ENCODE data around the gene MYMK.

MYMK gene

DNA sequence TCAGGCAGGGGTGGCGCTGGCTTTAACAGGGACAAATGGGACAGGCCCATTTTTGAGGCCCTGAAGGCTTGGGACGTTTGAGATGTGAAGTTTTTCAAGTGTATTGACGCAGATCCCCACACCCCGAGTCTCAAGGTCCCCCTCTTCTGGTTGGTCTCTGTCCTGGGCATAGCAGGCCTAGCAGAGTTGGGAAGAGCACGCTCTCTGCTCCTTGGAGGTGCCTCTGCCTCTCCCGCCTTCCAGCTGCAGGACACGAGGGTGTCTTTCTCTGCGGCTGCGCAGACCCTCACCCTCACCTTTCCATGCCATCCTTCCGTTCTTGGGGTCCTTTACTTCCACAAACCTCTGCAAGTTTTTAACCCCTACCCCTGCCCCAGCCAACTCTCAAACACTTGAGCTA, 28.4 kb upstream of the MYMK start:
- H3K36me3 ChIP-seq (ENCODE audit: insufficient read depth, low read length): no peaks in the 10 kb centered on the region
- no peak for DNase-seq (ENCODE audit: low read depth, low spot score)
- no peak overlapping the region for H3K9ac ChIP-seq (ENCODE audit: insufficient read length)
- H3K4me3 ChIP-seq: no peak overlapping the region
- no peak overlapping the region for H3K27ac ChIP-seq
- TF ChIP-seq POLR2AphosphoS5 (IDR thresholded peaks at IDR 0.05; ENCODE audit: borderline replicate concordance, low read depth, low read length): no peak
- no peak for TF ChIP-seq EZH2 (IDR thresholded peaks at IDR 0.05)
- no peak for TF ChIP-seq FOXP2 (optimal IDR thresholded peaks at IDR 0.05; ENCODE audit: control extremely low read depth, extremely low read length, insufficient read depth)
- H3K9me3 ChIP-seq (ENCODE audit: low read depth, low read length): no peaks in the 10 kb centered on the region

DNA sequence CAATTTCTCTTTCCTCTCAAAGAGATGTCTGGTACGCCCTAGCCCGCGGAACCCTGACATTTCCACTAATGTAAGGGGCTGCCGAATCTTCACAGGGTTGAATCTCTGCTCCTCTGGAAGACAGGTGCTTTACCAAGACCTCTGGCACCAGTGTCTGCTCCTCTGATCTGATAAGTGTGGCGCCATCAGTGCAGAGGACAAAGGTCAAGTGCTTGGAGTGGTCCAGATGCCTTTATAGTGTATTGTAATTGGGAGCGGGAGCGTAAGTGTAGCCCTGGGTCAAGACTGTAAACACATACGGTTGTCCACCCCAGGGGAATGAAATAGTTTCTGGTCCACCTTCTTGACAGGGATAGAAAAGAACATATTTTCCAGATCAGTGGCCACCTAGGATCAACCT, 27.5 kb upstream of the MYMK start:
- TF ChIP-seq POLR2AphosphoS5 (IDR thresholded peaks at IDR 0.05; ENCODE audit: borderline replicate concordance, low read depth, low read length) (no peak), FOXP2 (optimal IDR thresholded peaks at IDR 0.05; ENCODE audit: control extremely low read depth, extremely low read length, insufficient read depth) (no peak), EZH2 (IDR thresholded peaks at IDR 0.05) (no peak)
- DNase-seq (ENCODE audit: low read depth, low spot score): no peak
- Histone ChIP-seq H3K27ac (no peak overlapping the region), H3K4me3 (no peak overlapping the region), H3K36me3 (ENCODE audit: insufficient read depth, low read length) (no peaks in the 10 kb centered on the region), H3K9me3 (ENCODE audit: low read depth, low read length) (no peaks in the 10 kb centered on the region), H3K9ac (ENCODE audit: insufficient read length) (no peak overlapping the region)

DNA sequence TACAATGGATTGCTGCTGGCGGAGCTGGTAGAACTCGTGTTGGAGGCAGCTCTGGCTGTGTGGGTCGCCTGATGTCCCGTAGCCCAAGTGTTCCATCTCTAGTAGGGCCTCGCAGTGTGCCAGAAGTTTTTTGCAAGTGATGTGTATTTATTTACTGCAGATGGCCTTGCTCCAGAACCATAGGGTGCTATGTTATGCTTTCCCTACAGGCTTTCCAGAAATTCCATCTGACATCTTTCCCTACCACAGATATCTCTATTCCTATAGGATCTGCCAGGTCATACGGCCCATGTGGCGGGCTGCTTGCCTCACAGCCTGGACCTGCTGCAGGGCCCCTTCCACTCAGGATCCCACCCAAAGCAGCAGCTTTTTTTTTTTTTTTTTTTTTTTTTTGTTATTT, 26.7 kb upstream of the MYMK start:
- TF ChIP-seq FOXP2 (optimal IDR thresholded peaks at IDR 0.05; ENCODE audit: control extremely low read depth, extremely low read length, insufficient read depth) (no peak), EZH2 (IDR thresholded peaks at IDR 0.05) (no peak), POLR2AphosphoS5 (IDR thresholded peaks at IDR 0.05; ENCODE audit: borderline replicate concordance, low read depth, low read length) (no peak)

DNA sequence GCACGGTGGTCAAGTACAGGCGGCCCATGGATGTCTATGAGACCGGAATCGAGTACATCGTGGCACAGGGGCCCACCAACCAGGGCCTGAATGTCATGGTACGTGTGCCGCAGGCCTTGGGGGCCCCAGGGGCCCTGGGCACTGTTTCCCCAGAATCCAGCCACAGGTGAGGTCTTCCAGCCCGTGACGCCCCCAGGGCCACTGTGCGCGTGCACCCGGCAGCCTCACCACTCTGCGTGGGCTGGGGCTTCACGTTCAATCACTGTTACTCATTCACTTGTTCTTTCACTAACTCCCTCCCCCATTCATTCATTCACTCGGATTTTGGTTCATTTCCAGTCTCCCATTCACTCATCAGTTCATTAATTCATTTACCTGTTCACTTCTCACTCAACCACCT, 22.4 kb upstream of the MYMK start:
- Histone ChIP-seq H3K9ac (ENCODE audit: insufficient read length) (no peak overlapping the region), H3K4me3 (no peak overlapping the region), H3K27ac (no peak overlapping the region), H3K36me3 (ENCODE audit: insufficient read depth, low read length) (no peaks in the 10 kb centered on the region), H3K9me3 (ENCODE audit: low read depth, low read length) (no peaks in the 10 kb centered on the region)
- DNase-seq (ENCODE audit: low read depth, low spot score): no peak
- TF ChIP-seq FOXP2 (optimal IDR thresholded peaks at IDR 0.05; ENCODE audit: control extremely low read depth, extremely low read length, insufficient read depth): no peak
- no peak for TF ChIP-seq POLR2AphosphoS5 (IDR thresholded peaks at IDR 0.05; ENCODE audit: borderline replicate concordance, low read depth, low read length)
- no peak for TF ChIP-seq EZH2 (IDR thresholded peaks at IDR 0.05)

More for the DNA sequence above, 26.7 kb upstream of the MYMK start:
- Histone ChIP-seq H3K4me3 (no peak overlapping the region), H3K9me3 (ENCODE audit: low read depth, low read length) (no peaks in the 10 kb centered on the region), H3K36me3 (ENCODE audit: insufficient read depth, low read length) (no peaks in the 10 kb centered on the region), H3K9ac (ENCODE audit: insufficient read length) (no peak overlapping the region), H3K27ac (no peak overlapping the region)
- DNase-seq (ENCODE audit: low read depth, low spot score): no peak

DNA sequence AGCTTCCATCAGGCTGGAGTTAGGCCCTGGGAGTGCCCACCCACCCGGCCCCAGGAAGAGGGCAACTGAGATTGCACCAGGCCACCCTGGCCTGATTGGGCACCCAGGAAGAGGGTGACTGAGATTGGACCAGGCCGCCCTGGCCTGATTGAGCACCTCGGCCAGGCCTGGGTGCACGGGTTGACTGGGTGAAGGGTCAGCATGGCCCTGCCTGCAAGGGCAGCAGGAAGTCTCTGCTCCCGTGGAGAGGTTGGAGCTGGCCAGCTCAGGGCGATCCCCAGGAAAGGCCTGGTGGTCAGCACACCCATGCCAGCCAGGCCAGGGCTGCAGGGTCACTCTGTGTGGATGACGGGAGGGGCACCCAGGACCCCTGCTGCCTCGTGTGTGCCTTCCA, 21.5 kb upstream of the MYMK start:
- TF ChIP-seq FOXP2 (optimal IDR thresholded peaks at IDR 0.05; ENCODE audit: control extremely low read depth, extremely low read length, insufficient read depth) (no peak), EZH2 (IDR thresholded peaks at IDR 0.05) (no peak), POLR2AphosphoS5 (IDR thresholded peaks at IDR 0.05; ENCODE audit: borderline replicate concordance, low read depth, low read length) (no peak)
- no peak overlapping the region for H3K9ac ChIP-seq (ENCODE audit: insufficient read length)
- no peak overlapping the region for H3K4me3 ChIP-seq
- H3K9me3 ChIP-seq (ENCODE audit: low read depth, low read length): no peaks in the 10 kb centered on the region
- DNase-seq (ENCODE audit: low read depth, low spot score): no peak
- no peak overlapping the region for H3K27ac ChIP-seq
- H3K36me3 ChIP-seq (ENCODE audit: insufficient read depth, low read length): no peaks in the 10 kb centered on the region

DNA sequence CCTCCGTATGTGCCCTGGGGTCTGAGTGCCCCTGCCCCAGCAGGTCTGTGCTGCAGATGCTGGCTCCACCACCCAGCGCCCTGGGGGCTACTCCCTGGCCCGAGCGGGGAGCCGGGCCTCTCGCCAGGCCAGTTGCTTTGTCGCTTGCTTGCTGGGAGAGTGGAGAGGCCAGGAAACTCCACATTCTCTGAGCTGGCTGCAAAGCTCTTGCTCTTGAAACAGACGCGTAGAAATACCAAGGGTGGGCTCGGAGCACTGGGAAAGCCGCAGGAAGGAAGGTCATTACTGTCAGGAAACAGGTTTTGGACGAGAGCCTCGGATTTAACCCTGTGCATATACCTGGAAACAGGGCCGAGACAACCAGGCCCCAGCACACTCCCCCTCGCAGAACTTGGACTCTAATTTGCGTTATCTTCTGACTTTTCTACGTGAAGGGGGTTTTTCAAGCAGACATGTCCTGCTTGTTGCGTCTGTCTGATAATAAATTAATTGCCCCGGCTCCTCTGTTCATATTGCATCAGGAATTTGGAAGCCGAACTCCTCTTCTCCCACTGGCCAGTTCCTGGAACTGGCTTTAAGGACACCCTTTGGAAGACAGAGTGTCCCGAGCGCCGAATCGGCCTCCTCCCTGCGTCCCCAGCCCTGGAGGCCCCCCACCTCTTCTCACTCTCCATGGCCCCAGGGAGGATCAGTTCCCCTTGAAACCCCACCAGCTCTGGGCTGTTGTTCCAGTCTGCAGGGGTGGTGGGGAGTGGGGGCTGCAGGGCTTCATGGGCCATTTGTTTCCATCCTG, 20.9 kb upstream of the MYMK start:
- TF ChIP-seq POLR2AphosphoS5 (IDR thresholded peaks at IDR 0.05; ENCODE audit: borderline replicate concordance, low read depth, low read length): no peak
- no peak for TF ChIP-seq FOXP2 (optimal IDR thresholded peaks at IDR 0.05; ENCODE audit: control extremely low read depth, extremely low read length, insufficient read depth)
- TF ChIP-seq EZH2 (IDR thresholded peaks at IDR 0.05): no peak

DNA sequence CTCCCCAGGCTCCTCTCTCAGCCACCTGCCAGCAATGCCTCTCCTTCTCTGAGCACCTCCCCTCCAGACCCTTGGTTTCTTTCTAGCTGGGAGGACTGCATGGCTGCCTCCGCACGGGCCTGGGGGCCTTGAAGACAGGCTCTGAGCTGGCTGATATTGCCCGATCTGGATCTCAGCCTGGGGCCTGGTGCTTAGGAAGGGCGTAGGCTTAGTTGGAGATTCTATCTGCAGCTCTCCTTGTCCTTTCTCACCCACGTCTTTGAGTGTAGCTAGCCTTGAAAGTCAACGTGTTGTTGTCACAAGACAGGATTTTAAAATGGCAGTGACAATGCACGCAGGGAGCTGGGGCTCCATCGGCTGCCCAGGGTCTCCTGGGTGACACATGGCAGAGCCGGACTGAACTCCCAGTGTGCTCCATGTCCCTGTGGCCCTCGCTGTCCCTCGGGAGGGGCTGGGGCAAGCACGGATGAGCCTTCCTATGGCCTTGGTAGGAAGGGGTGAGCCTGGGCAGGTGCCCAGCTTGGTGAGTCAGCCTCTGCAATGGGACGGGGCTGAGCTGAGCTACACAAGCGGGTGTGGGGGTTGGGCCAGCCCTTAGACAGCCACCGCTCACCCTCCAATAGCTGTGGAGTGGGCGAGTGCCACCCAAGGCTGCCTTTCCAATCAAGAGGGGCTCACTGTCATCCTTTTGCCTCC, 19.2 kb upstream of the MYMK start:
- Histone ChIP-seq H3K9ac (ENCODE audit: insufficient read length) (no peak overlapping the region), H3K9me3 (ENCODE audit: low read depth, low read length) (no peaks in the 10 kb centered on the region), H3K36me3 (ENCODE audit: insufficient read depth, low read length) (no peaks in the 10 kb centered on the region), H3K4me3 (no peak overlapping the region), H3K27ac (no peak overlapping the region)
- TF ChIP-seq EZH2 (IDR thresholded peaks at IDR 0.05): no peak
- TF ChIP-seq FOXP2 (optimal IDR thresholded peaks at IDR 0.05; ENCODE audit: control extremely low read depth, extremely low read length, insufficient read depth): no peak
- TF ChIP-seq POLR2AphosphoS5 (IDR thresholded peaks at IDR 0.05; ENCODE audit: borderline replicate concordance, low read depth, low read length): no peak
- DNase-seq (ENCODE audit: low read depth, low spot score): no peak

More for the DNA sequence above, 20.9 kb upstream of the MYMK start:
- Histone ChIP-seq H3K27ac (no peak overlapping the region), H3K4me3 (no peak overlapping the region), H3K9ac (ENCODE audit: insufficient read length) (no peak overlapping the region), H3K9me3 (ENCODE audit: low read depth, low read length) (no peaks in the 10 kb centered on the region), H3K36me3 (ENCODE audit: insufficient read depth, low read length) (no peaks in the 10 kb centered on the region)
- no peak for DNase-seq (ENCODE audit: low read depth, low spot score)

DNA sequence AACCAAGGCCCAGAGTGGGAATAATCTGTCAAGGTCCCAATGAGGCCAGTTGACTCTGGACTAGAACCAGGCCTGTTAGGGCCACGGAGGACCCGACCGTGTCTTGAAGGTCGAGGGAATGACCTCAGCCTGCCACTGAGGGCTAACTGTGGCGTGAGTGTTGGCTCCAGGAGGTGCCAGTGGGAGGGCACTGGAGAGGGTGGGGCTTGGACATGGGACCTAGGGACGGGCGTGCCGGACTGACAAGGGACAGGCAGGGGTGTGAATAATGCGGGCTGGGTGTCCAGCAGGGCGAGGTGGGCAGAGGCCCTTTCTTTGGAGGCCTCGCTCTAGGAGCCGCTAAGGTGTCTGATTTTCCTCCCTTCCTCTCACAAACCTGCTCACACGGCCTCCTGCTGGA, 17.2 kb upstream of the MYMK start:
- no peaks in the 10 kb centered on the region for H3K36me3 ChIP-seq (ENCODE audit: insufficient read depth, low read length)
- TF ChIP-seq FOXP2 (optimal IDR thresholded peaks at IDR 0.05; ENCODE audit: control extremely low read depth, extremely low read length, insufficient read depth): no peak
- no peak for TF ChIP-seq EZH2 (IDR thresholded peaks at IDR 0.05)
- TF ChIP-seq POLR2AphosphoS5 (IDR thresholded peaks at IDR 0.05; ENCODE audit: borderline replicate concordance, low read depth, low read length): no peak
- H3K9me3 ChIP-seq (ENCODE audit: low read depth, low read length): no peaks in the 10 kb centered on the region
- no peak overlapping the region for H3K4me3 ChIP-seq
- H3K9ac ChIP-seq (ENCODE audit: insufficient read length): no peak overlapping the region
- H3K27ac ChIP-seq: no peak overlapping the region
- DNase-seq (ENCODE audit: low read depth, low spot score): no peak

Measured in SK-N-MC (cell line).